HG02642 (cell line): Measurements from ENCODE around the gene TNFAIP3.
"Not testable (repeated sequence)": the region's sequence is repeated elsewhere in the genome, so short reads cannot be mapped to it uniquely, and the experiment has no call there.

Source experiments
- ATAC-seq: cut with Tn5 transposase; IDR thresholded peaks from one replicate; pipeline ENCODE4 v1.9.1; 2021; ENCODE audit warnings: mild to moderate bottlenecking; ENCODE audit not compliant: unreplicated experiment, poor library complexity

TNFAIP3 gene

DNA sequence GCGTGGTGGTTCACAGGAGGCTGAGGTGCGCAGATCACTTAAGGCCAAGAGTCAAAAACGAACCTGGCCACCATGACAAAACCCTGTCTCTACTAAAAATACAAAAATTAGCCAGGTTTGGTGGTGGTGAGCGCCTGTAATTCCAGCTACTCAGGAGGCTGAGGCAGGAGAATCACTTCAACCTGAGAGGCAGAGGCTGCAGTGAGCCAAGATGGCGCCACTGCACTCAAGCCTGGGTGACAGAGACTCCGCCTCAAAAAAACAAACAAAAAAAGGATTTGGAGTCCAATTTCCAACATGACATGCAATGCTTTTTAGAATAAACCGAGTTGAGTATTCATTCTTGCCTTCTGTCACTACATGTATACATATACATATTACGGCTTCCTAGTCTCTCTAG lies 27.3 kb downstream of the TNFAIP3 start:
- not testable (repeated sequence) for ATAC-seq

DNA sequence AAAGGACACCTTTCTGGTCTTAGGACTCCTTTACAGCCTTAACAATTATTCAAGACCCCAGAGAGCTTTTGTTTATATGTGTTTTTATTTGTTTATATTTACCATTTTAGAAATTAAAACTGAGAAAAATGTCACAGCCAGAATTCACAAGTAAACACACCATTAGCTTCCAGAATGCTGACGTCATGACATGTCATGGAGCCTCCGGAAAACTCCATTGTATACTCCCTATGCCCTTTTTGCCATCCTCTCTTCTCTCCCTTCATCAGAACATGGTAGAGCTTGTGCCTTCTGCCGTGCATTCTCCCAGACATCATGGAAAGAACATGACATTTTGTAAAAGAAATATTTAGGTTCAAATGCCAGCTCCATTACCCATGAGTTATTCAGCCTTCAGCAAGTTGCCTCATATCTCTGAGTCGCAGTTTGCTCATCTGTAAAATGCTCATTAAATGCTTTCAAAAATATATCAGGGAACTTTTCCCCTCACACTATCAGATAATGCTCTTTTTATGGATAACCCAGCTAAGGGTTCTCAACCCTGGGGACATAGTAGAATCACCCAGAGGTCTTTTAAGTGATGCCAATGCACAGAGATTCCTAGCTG lies 27.8 kb downstream of the TNFAIP3 start:
- ATAC-seq, result no peak

DNA sequence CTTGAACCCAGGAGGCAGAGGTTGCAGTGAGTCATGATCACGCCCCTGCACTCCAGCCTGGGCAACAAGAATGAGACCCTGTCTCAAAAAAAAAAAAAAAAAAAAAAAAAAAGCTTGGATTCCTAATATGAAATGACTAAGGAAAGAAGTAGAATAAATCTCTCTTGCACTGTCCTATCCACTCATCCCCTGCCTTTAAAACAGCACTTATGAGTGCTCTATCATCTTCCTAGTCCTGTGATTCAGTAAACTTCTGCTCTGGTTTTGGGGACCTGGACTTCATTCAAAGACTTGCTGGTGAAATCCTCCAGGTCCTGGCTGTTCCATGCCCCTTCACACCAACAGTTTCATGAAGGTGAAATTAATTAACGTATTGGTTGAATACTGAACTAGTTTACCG lies 29.6 kb downstream of the TNFAIP3 start:
- ATAC-seq, result no peak

DNA sequence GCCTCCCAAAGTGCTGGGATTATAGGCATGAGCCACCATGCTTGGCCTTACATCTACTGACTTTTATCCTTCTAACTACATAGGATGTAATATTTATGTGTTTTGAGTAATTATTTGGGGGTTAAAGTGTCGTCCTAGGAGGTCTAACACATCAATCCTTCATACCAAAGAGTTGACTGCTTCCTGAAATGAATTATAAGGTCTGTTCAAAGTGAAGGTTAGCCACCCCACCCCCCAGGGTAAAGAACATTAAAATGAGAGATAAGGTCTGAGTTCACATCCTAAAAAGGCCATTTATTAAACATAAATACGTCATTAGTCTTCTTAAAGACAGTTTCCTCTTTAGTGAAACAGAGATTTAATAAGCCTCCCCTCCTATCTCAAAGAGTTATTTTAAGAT lies 33.8 kb downstream of the TNFAIP3 start:
- ATAC-seq, result no peak

DNA sequence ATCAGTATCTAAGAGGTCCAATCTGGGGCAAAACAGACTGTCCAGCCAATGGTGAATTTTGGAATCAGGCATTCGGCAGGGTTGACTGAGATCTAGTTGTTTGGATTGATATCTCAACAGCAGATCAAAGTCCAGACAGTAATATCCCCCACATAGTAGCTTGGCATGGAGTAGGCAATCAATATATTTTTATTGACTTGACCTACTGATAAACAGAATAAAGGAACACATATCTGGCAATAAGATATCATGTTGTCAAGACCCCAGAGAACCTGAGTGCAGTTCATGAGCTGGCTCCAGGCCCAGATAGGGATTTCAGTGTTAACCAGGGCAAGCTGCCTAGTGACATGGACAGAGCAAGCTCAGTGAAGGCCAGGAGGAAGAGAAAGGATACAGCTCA lies 34.4 kb downstream of the TNFAIP3 start:
- ATAC-seq, result no peak

DNA sequence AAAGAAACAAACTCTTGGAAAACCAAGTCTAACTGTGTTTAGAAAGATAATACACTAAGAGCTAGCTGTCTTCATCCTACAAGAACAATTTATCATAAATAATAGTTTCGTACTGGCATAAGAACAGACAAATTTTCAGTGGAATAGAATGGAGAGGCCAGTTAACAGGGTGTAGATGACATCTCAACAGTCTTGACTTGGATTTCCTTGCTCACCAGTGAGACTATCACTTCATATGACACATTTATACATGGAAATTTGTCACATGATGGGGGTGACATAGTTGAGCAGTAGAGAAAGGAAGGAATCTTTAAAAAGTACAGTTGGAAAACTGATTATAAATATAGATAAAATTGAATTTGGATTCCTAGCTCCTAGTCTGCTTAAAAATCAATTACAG lies 35.6 kb downstream of the TNFAIP3 start:
- no peak for ATAC-seq

DNA sequence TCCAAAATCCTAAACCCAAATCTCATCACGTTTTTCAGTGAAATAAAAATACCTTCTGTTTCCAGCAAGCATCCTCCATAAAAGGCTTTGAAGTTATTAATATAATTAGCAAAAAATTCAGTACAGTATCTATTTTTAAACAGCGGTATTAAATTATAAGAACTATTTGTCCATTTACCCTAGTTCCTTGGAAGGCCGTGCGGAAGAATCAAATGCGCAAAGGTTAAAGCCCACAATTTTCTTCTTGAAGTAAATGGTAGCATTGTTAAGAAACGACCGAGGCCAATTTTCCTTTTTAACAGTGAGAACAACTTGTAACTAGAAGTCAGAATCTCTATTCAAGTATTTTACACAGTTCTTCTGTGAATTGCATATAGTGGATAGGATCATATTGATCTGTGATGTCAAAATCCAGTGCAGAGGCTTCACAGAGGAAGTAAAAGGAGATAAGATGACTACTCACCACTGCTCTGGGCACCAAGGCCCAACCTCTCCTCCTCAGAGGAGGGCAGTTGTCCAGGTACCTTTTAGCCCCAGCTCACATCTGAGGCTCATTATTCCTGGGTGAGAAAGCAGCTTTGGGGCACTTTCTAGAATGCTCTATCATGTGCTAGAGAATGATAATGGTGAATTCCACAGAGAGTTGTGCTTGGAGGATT lies 36.3 kb downstream of the TNFAIP3 start:
- no peak for ATAC-seq

DNA sequence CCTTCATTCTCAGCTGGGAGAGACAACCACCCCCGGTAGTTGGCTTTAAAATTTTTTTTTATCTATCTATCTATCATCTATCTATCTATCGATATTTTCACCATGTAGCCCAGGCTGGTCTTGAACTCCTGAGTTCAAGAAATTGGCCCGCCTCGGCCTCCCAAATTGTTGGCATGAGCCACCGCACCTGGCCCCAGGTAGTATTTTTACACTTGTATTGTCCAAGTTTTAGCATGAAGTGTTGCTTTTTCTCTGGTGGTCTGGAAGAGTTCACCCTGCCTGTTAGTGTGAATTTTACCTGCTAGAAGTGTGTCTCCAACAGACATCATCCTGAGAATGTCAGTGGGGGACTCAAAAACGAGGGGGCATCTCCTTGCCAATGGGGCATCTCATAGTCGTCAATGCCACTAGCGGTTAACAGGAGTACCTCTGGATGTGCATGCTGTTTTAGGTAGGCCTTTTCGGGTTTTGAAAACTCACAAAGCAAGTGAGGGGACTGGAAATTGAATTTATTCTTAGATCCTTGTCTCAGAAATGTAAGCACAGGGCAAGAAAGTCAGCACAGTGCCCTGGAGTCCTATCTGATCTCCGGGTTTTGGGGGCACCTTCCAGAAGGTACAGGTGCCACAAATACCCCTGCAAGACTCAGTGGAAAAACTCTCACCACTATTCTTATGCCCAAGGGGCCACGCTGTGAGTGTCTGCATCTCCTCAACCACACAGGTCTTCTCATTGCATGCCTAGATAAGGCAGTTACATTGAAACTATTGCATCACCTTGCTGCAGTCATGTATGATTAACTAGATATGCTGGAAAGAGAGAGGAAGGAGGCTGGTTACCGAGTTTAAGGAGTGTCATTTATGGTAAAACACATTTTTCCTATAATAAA lies 37.1 kb downstream of the TNFAIP3 start:
- peak; percentile 82 for ATAC-seq

DNA sequence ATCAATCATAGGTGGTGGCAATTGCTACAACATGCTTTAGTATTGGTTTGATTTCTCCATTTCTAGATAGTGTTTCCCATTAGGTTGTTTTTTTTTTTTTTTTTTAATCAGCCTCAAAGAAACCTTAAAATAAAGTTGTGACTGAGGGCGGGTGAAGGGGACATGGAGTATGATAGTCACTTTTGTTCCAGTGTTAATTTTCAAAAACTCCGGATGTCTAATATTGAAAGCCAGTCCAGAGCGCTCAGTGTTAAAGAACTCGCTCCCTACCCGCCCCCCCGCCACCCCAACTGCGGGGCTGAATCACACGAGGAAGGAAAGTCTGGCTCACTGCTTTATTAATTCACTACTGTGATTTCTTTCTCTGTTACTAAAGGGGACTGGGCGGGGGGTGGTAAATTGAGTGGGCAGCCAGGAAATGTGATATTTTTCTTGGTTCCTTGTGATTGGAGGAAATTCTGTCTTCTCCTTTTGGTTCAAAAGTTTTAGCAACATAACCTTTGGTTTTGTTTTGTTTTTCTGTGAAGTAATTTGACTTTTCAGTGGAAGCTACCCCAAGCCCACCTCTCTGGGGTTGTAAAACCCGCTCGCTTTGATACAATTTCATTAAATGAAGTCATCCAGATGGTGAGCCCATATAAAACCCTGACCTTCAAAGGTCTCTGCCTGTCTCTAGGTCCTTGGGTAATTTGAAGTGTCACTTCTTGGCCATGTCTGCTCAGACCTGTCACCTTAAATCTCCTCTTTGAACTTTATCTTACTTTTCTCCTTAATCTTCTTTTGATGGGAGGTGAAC lies 38.0 kb downstream of the TNFAIP3 start:
- peak; percentile 56 for ATAC-seq

DNA sequence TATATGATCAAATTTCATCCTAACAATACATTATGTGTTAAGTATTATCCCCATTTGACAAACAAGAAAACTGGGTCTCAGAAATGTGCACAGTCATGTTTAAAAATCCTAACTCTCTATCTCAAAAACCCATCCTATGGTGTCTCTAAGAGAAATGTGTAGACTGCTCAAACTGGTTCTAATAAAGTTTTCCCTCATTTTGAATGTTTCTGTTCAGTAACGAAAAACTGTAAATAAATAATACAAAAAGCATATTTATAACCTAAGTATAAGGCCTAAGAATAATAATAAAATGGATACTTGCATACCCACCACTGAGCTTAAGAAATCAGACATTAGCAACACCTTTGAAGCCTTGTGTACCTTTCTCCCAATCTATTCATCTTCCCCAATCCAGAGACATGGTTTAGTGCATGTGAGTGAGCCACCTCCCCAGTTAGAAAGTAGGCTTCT lies 39.0 kb downstream of the TNFAIP3 start:
- ATAC-seq, result no peak

DNA sequence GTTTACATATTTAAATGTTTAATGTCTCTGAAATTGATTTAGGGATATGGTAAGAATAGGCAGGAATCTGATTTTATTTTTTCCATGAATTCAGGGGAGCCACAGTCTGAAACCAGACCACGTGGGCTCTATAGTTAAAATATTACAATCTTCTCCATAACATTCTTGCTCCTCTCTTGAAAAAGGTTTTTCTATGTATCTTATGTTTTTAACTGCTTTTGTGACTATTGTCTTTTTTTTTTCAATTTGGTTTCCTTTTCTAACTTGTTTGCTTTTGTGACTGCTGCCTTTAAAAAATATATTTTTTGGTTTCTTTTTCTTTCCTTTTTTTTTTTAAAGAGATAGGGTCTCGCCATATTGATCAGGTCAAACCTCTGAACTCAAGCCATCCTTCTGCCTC lies 40.1 kb downstream of the TNFAIP3 start:
- ATAC-seq, result no peak

DNA sequence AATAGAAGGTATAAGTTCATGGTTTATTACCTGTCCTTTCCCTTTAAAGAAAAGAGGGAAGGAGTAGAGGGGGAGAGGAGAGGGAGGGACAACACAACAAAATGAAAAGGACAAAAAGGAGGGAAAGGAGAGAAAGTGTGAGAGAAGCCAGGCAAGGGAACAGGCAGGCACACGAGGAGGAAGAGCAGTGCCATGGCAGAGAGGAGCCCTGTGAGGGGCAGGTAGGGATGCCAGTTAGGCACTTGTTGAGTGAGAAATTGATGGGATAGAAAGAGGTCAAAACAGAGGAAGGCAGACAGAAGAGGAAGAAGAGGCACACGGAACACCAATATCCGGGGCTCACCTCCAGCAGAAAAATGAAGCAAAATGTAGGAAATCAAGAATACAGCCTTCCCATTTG lies 42.5 kb downstream of the TNFAIP3 start:
- no peak for ATAC-seq

DNA sequence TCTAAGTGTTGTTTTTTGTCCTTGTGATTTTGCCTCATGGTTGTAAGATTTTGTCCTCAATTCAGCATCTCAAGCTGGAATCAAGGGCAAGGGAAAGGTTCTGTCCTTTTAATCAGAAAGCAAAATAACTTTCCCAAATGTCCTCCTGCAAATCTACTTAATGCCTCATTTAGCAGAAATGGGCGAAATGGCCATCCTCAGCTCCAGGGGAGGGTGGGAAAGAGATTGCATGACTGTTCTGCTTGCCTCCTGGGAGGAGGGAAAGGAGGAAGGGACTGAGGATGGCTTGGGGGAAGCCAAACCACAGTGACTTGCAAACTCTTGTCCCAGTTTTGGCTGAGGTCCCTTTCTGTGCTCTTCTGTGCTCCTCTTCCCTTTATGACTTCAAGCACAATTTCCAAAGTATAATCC lies 43.4 kb downstream of the TNFAIP3 start:
- no peak for ATAC-seq

DNA sequence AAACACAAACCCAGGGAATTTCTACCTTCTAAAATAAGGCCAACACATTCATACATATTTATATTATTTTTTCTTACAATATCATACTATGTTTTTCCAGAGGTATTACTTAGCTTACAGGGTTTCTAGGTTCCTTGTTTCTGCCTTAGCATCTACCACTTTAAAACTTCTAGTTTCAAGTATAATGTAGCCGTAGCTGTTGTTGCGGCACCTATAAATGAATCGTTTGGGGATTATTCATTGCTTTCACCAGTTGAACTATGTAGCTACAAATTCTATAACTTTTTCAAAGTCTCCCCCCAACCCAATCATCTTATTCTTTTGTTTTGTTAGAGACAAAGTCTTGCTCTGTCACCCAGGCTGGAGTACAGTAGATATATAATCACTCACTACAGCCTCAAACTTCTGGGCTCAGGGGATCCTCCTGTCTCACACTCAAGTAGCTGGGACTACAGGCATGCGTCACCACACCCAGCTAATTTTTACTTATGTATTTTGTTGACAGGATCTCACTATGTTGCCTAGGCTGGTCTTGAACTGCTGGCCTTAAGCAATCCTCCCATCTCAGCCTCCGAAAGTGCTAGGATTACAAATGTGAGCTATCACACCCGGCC lies 43.9 kb downstream of the TNFAIP3 start:
- no peak for ATAC-seq

DNA sequence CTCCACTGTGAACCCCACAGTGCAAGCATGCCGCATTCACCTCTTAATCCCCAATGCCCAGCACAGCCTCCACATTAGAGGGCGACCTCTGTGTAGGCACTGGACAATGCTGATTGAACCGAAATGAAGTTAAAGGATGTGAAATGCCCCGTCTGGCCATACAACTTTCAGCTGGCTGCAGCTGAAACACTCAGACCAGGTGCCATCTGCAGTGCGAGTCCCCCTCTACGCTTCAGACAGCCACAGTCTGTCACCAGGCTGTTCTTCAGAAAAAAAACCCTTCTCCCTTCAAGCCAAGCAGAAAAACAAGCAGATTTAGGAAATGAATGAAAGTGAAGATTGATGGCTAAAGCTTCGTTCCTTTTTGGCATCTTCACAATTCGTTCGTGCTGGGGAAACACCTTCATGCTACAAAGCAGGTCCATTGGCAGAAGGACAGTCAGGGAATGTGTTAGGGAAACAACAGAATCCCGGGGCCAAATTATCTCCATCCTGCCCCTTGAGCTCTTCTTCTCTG lies 44.7 kb downstream of the TNFAIP3 start:
- peak; percentile 52 for ATAC-seq

DNA sequence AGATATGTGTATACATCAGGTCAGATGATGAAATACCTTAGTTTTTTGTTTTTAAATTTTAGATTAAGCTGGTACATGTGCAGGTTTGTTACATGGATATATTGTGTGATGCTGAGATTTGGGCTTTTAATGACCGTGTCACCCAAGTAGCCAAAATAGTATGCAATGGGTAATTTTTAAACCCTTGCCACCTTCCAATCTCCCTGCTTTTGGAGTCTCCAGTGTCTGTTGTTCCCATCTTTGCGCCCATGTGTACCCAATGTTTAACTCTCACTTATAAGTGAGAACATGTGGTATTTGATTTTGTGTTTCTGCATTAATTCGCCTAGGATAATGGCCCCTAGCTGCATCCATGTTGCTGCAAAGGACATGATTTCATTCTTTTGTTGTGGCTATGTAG lies 45.8 kb downstream of the TNFAIP3 start:
- no peak for ATAC-seq

DNA sequence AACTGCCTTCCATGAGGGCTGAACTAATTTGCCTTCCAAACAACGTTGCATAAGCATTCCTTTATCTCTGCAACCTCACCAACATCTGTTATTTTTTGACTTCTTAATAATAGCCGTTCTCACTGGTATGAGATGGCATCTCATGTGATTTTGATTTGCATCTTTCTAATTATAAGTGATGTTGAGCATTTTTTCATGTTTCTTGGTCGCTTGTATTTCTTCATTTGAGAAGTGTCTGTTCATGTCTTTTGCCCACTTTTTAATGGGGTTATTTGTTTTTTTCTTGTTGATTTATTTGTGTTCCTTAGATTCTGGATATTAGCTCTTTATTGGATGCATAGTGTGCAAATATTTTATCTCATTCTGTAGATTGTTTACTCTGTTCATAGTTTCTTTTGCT lies 46.4 kb downstream of the TNFAIP3 start:
- no peak for ATAC-seq

DNA sequence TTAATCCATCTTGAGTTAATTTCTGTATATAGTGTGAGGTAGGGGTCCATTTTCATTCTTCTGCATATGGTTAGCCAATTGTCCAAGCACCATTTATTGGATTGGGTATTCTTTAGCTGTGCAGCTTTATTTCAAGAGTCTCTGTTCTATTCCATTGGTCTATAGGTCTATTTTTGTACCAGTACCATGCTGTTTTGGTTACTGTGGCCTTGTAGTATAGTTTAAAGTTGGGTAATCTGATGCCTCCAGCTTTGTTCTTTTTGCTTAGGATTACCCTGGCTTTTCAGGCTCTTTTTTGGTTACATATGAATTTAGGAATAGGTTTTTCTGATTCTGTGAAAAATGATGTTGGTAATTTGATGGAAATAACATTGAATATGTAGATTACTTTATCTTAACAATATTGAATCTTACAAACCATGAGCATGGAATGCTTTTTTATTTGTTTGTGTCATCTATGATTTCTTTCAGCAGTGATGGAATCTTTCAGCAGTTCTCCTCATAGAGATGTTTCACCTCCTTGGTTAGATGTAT lies 47.0 kb downstream of the TNFAIP3 start:
- no peak for ATAC-seq

DNA sequence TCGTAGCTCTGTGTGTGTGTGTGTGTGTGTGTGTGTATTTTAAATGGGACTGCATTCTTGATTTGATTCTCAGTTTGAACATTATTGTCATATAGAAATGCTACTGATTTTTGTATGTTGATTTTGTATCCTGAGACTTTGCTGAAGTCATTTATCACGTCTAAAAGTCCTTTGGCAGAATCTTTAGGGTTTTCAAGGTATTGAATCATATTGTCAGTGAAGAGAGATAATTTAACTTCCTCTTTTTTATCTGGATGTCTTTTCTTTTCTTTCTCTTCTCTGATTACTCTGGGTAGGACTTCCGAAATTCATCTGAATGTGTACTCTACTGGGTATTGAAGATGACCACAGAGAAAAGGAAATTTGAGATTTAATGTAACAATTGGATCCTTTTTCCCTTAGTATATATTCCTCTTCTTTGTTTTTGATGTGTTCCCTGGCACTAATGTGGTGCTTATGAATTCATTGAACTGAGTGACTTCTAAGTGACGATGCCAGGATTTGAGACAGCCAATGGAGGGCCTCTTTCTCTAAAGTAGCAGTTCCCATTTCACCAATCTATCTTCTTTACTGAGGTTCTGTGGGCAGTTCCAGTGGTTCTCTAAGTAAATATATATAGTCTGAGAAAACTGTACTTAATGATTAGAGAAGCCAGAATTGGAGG lies 47.6 kb downstream of the TNFAIP3 start:
- no peak for ATAC-seq
